Right atrium auricular region (tissue), 2 donors: Measurements from ENCODE around the gene PRSS37. TPM values are rescaled to one million over a fixed set of nuclear protein-coding genes. Genes with fewer than 3 reads are reported as not detected.
"Not testable (repeated sequence)": the region's sequence is repeated elsewhere in the genome, so short reads cannot be mapped to it uniquely, and the experiment has no call there.

ENCODE experiments used
- DNase-seq: peaks from one replicate; pipeline ENCODE4 v3.0.0-alpha.2; 2019; ENCODE audit warnings: low spot score
- H3K27ac ChIP-seq, 2 donors: fragments of 200-600 bp; sonication (generic); 1 replicate in 1 of 2; 2 replicates in 1 of 2; pipeline ENCODE4 v1.5.1; 2016 to 2019
- H3K27me3 ChIP-seq, 2 donors: fragments of 200-600 bp; sonication (generic); one replicate each; pipeline versions ENCODE4 v1.5.1 to v1.6.0; 2017 to 2019
- H3K36me3 ChIP-seq: fragments of 200-600 bp; sonication (generic); one replicate; pipeline ENCODE4 v1.5.1; 2016
- H3K4me1 ChIP-seq, 2 donors: fragments of 200-600 bp; sonication (generic); one replicate each; pipeline versions ENCODE4 v1.5.1 to v1.6.0; 2017 to 2019
- H3K4me3 ChIP-seq, 2 donors: fragments of 200-600 bp; sonication (generic); 1 replicate in 1 of 2; 2 replicates in 1 of 2; pipeline ENCODE4 v1.5.1; 2017 to 2019; ENCODE audit warnings: mild to moderate bottlenecking in 1 of 2, moderate library complexity in 1 of 2
- H3K9me3 ChIP-seq, 2 donors: fragments of 200-600 bp; sonication (generic); one replicate each; pipeline ENCODE4 v1.5.1; 2019
- total RNA-seq, 2 donors: library from RNA; depleted of rRNA; stranded (reverse); fragments of >200 nt; gene quantifications; one replicate each; pipeline ENCODE4 v1.1.0, GENCODE V29; 2016
- TF ChIP-seq, protein P1 (sequence below), 2 donors: fragments of 200-600 bp; sonication (generic); IDR thresholded peaks; one replicate each; pipeline ENCODE4 v1.5.1; 2019; ENCODE audit warnings: antibody characterized with exemption in 2 of 2

The PRSS37 gene
- total RNA-seq, 2 donors from 2014 or later: not detected

- no peak for DNase-seq
- no peaks in the 10 kb centered on the region for H3K4me1 ChIP-seq
These were observed 2.7 kb downstream of the PRSS37 start for GRCh38 chr7:141838581-141838980.

DNA sequence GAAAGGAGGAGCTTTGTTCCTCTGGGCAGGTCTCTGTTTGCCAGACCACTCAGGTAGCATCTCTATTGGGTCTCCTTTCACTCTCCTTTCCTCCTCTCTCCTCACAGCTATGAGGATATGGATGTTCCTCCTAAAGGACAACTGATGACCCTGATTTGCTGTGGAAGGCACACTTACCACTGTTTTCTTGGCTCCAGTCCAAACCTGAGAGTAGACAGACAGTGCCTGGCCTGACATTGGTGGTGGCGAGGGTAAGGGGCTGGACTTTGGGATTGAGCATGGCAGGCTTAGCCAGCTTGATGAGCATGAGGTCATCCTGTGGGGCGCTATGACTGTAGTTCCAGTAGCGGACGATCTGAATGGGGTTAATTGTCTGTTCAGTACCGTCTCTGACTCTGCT is 3.6 kb downstream of the PRSS37 start:
- no peak for DNase-seq
- H3K4me3 ChIP-seq: no peak overlapping the region
- H3K4me1 ChIP-seq: no peaks in the 10 kb centered on the region
- no peaks in the 10 kb centered on the region for H3K36me3 ChIP-seq
- H3K27me3 ChIP-seq: no peaks in the 10 kb centered on the region
- no peaks in the 10 kb centered on the region for H3K9me3 ChIP-seq
- H3K27ac ChIP-seq: no peak overlapping the region
- TF ChIP-seq, protein P1, sequence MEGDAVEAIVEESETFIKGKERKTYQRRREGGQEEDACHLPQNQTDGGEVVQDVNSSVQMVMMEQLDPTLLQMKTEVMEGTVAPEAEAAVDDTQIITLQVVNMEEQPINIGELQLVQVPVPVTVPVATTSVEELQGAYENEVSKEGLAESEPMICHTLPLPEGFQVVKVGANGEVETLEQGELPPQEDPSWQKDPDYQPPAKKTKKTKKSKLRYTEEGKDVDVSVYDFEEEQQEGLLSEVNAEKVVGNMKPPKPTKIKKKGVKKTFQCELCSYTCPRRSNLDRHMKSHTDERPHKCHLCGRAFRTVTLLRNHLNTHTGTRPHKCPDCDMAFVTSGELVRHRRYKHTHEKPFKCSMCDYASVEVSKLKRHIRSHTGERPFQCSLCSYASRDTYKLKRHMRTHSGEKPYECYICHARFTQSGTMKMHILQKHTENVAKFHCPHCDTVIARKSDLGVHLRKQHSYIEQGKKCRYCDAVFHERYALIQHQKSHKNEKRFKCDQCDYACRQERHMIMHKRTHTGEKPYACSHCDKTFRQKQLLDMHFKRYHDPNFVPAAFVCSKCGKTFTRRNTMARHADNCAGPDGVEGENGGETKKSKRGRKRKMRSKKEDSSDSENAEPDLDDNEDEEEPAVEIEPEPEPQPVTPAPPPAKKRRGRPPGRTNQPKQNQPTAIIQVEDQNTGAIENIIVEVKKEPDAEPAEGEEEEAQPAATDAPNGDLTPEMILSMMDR (IDR thresholded peaks at IDR 0.05): no peak

More at GRCh38 chr7:141838581-141838980, 2.7 kb downstream of the PRSS37 start:
- no peak overlapping the region for H3K4me3 ChIP-seq
- TF ChIP-seq, protein P1 (IDR thresholded peaks at IDR 0.05): no peak
- H3K36me3 ChIP-seq: no peaks in the 10 kb centered on the region
- H3K9me3 ChIP-seq: no peaks in the 10 kb centered on the region
- H3K27me3 ChIP-seq: no peaks in the 10 kb centered on the region
- no peak overlapping the region for H3K27ac ChIP-seq

GRCh38 chr7:141822432-141822831 is 18.9 kb downstream of the PRSS37 start:
- not testable (repeated sequence) for H3K4me1 ChIP-seq, H3K27ac ChIP-seq, H3K36me3 ChIP-seq, H3K4me3 ChIP-seq, H3K27me3 ChIP-seq, DNase-seq
- H3K9me3 ChIP-seq: peaks cover 4 to 56% of the 10 kb centered on the region in 2 donors

DNA sequence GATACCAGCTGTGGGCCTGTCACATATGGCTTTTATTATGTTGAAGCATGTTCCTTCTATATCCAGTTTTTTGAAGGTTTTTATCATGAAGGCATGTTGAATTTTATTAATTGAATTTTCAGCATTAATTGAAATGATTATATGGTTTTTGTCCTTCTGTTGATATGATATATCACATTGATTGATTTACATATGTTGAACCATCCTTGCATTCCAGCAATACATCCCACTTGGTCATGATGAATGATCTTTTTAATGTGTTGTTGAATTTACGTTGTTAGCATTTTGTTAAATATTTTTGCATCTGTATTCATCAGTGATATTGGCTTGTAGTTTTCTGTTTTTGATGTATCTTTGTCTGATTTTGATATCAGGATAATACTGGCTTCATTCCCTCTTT is 21.2 kb downstream of the PRSS37 start:
- Histone ChIP-seq H3K27ac (no peak overlapping the region), H3K4me1 (no peaks in the 10 kb centered on the region), H3K4me3 (no peak overlapping the region), H3K9me3 (peaks cover 4 to 56% of the 10 kb centered on the region in 2 donors), H3K27me3 (no peaks in the 10 kb centered on the region), H3K36me3 (no peaks in the 10 kb centered on the region)
- DNase-seq: no peak
- TF ChIP-seq, protein P1 (IDR thresholded peaks at IDR 0.05): no peak

- no peak for DNase-seq
- no peak overlapping the region for H3K27ac ChIP-seq
- no peaks in the 10 kb centered on the region for H3K4me1 ChIP-seq
- no peak overlapping the region for H3K4me3 ChIP-seq
- no peaks in the 10 kb centered on the region for H3K27me3 ChIP-seq
- no peaks in the 10 kb centered on the region for H3K9me3 ChIP-seq
- TF ChIP-seq, protein P1 (IDR thresholded peaks at IDR 0.05): no peak
- H3K36me3 ChIP-seq: no peaks in the 10 kb centered on the region
These were observed 48.8 kb downstream of the PRSS37 start for GRCh38 chr7:141792526-141792925.

- no peaks in the 10 kb centered on the region for H3K27me3 ChIP-seq
- H3K9me3 ChIP-seq: no peaks in the 10 kb centered on the region
- no peaks in the 10 kb centered on the region for H3K36me3 ChIP-seq
- H3K27ac ChIP-seq: no peak within 1 kb of the TSS
- no peak for DNase-seq
- no peak within 1 kb of the TSS for H3K4me3 ChIP-seq
- TF ChIP-seq, protein P1 (IDR thresholded peaks at IDR 0.05): no peak
- no peaks in the 10 kb centered on the region for H3K4me1 ChIP-seq
These were observed 51.4 kb downstream of the PRSS37 start, which contains the start of gene TAS2R5 for GRCh38 chr7:141789917-141790316. TSS of gene TAS2R5 (plus strand) at chr7:141790217. CDS start at chr7:141790362, 145 bp downstream.
